ENCODE measurements around the gene THOC6.

DNA sequence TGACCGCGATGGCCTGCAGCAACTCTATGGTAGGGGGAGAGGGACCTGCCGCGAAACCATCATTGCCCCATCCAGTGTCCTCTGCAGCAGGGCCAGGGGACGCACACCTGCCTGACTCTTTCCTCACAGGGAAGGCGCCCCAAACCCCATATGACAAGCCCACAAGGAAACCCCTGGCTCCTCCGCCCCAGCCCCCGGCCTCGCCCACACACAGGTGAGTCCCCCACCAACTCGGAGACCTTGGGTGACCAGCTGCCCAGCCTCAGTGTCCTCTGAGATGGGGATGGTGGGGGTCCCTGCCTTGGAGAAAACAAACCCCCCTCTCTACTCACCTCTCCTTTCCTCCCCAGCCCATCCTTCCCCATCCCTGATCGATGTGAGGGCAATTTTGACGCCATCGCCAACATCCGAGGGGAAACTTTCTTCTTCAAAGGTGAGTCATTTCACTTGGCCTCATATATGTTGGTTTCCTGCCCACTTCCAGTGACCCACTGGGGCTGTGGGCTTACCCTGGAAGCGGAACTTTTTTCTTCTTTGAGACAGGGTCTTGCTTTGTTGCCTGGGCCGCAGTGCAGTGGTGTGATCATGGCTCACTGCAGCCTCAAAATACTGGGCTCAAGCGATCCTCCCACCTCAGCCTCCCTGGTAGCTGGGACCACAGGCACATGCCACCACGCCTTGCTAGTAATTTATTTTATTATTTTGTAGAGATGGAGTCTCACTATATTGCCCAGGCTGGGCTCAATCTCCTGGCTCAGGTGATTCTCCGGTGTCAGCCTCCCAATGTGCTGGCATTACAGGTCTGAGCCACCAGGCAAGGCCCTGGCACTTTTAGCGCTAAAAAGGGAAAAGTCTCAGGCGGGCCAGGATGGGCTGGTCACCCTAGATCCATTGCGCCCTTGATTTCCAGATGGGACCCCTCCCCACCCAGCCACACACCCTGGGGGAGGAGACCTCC, 33.6 kb downstream of the THOC6 start:
- TF ChIP-seq, protein P1, sequence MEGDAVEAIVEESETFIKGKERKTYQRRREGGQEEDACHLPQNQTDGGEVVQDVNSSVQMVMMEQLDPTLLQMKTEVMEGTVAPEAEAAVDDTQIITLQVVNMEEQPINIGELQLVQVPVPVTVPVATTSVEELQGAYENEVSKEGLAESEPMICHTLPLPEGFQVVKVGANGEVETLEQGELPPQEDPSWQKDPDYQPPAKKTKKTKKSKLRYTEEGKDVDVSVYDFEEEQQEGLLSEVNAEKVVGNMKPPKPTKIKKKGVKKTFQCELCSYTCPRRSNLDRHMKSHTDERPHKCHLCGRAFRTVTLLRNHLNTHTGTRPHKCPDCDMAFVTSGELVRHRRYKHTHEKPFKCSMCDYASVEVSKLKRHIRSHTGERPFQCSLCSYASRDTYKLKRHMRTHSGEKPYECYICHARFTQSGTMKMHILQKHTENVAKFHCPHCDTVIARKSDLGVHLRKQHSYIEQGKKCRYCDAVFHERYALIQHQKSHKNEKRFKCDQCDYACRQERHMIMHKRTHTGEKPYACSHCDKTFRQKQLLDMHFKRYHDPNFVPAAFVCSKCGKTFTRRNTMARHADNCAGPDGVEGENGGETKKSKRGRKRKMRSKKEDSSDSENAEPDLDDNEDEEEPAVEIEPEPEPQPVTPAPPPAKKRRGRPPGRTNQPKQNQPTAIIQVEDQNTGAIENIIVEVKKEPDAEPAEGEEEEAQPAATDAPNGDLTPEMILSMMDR (IDR thresholded peaks at IDR 0.05) = no peak
- no peak for TF ChIP-seq POLR2A (IDR thresholded peaks at IDR 0.05)
